ENCODE results near the gene ATXN3.
A peak's percentile ranks its signal among the peaks of the same experiment; 100 is the strongest.

ATXN3 gene

DNA sequence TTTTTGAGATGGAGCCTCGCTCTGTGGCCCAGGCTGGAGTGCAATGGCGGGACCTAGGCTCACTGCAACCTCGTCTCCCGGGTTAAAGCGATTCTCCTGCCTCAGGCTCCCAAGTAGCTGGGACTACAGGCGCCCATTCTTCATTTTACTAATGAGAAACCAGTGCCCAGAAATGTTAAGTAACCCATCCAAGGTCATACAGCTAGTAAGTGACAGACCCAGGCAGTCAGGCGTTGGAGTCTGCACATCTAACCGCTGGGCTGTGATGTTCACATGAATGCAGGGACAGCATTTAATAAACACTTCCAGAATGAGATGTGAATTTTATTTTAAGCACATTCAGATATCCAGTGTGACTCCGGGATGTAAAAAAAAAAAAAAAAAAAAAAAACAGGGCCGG lies 65.2 kb downstream of the ATXN3 start:
- Histone ChIP-seq H3K4me3 (IDR thresholded peaks at IDR 0.05; ENCODE audit: insufficient read depth, low read depth, low read length) (no peak overlapping the region), H3K9ac (no peak overlapping the region), H3K4me1 (ENCODE audit: low read depth, poor library complexity, severe bottlenecking) (peaks cover 8% of the 10 kb centered on the region), H4K20me1 (ENCODE audit: insufficient read depth) (no peaks in the 10 kb centered on the region), H3K36me3 (ENCODE audit: insufficient read depth) (no peaks in the 10 kb centered on the region), H2AFZ (ENCODE audit: low read depth) (peak overlapping the region; percentile 86; the same call in 1 of the 2 replicates), H3K27ac (no peak overlapping the region; the same call in 1 of the 2 replicates), H3K27me3 (ENCODE audit: insufficient read depth, low read depth) (no peaks in the 10 kb centered on the region), H3K4me2 (peak overlapping the region; percentile 86), H3K79me2 (ENCODE audit: insufficient read depth, low read depth) (peaks cover 36% of the 10 kb centered on the region)
- TF ChIP-seq, protein P1, sequence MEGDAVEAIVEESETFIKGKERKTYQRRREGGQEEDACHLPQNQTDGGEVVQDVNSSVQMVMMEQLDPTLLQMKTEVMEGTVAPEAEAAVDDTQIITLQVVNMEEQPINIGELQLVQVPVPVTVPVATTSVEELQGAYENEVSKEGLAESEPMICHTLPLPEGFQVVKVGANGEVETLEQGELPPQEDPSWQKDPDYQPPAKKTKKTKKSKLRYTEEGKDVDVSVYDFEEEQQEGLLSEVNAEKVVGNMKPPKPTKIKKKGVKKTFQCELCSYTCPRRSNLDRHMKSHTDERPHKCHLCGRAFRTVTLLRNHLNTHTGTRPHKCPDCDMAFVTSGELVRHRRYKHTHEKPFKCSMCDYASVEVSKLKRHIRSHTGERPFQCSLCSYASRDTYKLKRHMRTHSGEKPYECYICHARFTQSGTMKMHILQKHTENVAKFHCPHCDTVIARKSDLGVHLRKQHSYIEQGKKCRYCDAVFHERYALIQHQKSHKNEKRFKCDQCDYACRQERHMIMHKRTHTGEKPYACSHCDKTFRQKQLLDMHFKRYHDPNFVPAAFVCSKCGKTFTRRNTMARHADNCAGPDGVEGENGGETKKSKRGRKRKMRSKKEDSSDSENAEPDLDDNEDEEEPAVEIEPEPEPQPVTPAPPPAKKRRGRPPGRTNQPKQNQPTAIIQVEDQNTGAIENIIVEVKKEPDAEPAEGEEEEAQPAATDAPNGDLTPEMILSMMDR (conservative IDR thresholded peaks at IDR 0.05; ENCODE audit: low read depth, low read length), result no peak

DNA sequence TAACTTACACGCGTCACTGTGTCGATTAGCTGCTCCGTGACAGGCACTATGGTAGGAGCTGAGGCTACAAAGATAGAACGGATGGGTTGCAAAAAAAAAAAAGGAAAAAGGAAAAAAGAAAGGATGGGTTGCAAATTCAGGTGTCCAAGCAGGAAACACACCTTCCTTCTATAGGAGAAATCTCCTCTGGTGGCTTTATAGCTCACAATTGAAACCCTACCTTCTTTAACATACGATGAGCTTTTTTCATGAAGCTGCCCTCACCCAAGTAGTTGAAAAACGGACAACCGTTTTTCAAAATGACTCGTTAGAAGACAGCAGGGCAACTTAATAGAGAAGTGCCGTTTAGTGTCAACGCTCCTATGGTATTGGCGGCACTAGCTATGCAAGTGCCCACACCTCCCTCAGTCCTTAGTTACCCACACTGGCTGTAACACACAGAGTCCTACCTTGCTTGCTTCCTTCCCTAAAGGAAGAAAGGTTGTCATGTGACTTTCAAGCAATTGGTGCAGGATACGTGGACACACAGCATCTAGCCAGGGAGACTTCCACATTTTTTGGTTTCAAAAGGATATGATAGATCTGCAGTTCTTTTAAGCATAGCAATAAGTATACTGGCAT lies 65.8 kb downstream of the ATXN3 start:
- peaks cover 8% of the 10 kb centered on the region for H3K4me1 ChIP-seq (ENCODE audit: low read depth, poor library complexity, severe bottlenecking)
- peak overlapping the region; percentile 89 for H3K9ac ChIP-seq
- H3K4me3 ChIP-seq (IDR thresholded peaks at IDR 0.05; ENCODE audit: insufficient read depth, low read depth, low read length), result no peak overlapping the region
- no peaks in the 10 kb centered on the region for H4K20me1 ChIP-seq (ENCODE audit: insufficient read depth)
- H3K27ac ChIP-seq, result peak overlapping the region; percentile 74
- peak overlapping the region; percentile 86 for H3K4me2 ChIP-seq
- no peaks in the 10 kb centered on the region for H3K36me3 ChIP-seq (ENCODE audit: insufficient read depth)
- H3K27me3 ChIP-seq (ENCODE audit: insufficient read depth, low read depth), result no peaks in the 10 kb centered on the region
- H2AFZ ChIP-seq (ENCODE audit: low read depth), result peak overlapping the region; percentile 86
- TF ChIP-seq, protein P1 (conservative IDR thresholded peaks at IDR 0.05; ENCODE audit: low read depth, low read length), result no peak
- peaks cover 42% of the 10 kb centered on the region for H3K79me2 ChIP-seq (ENCODE audit: insufficient read depth, low read depth)

DNA sequence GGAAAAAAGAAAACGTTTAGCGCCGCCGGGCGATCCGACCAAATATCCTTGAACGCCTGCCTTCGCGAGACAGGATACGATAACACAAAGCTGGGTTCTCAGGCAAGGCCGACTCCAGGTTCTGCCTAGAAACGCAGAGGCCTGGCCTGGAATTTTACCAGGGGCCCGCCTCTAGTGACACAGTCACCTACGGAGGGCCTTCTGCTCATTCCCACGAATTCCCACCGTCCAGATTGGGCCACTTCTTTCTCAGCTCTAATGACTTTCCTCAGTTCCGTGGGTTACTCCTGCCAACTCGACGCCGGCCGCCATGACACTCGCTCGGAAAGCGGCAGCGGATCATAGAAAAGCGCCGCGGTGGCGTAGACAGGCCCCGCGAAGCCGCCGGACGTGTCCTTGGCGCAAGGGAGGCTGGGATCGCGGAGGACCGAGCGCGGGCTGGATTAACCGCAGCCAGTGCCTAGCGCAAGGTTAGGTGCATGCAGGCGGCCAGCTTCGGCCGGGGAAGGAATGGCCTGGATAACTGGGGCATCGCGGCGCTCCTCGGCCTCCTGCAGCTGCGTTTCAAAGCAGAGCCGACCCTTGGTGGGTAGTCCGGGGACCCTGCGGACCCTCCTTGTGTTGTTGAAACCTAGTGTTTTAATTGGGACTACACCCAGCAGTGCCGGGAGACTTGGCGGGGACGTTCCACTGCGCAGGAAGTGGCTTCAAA lies 66.5 kb downstream of the ATXN3 start, which contains the start of gene TRIP11:
TSS of gene TRIP11 (minus strand) at position 341 of the 712 bp plus-strand sequence. CDS start 374 bp downstream, outside the sequence.
- no peaks in the 10 kb centered on the region for H3K36me3 ChIP-seq (ENCODE audit: insufficient read depth)
- H3K9ac ChIP-seq, result peak within 1 kb of the TSS; percentile 89
- peak within 1 kb of the TSS; percentile 86 for H3K4me2 ChIP-seq
- H3K27me3 ChIP-seq (ENCODE audit: insufficient read depth, low read depth), result no peaks in the 10 kb centered on the region
- H3K79me2 ChIP-seq (ENCODE audit: insufficient read depth, low read depth), result peaks cover 42% of the 10 kb centered on the region
- peaks cover 8% of the 10 kb centered on the region for H3K4me1 ChIP-seq (ENCODE audit: low read depth, poor library complexity, severe bottlenecking)
- H3K4me3 ChIP-seq (IDR thresholded peaks at IDR 0.05; ENCODE audit: insufficient read depth, low read depth, low read length), result no peak within 1 kb of the TSS
- H2AFZ ChIP-seq (ENCODE audit: low read depth), result peak within 1 kb of the TSS; percentile 86
- peak within 1 kb of the TSS; percentile 74 for H3K27ac ChIP-seq
- no peaks in the 10 kb centered on the region for H4K20me1 ChIP-seq (ENCODE audit: insufficient read depth)
- TF ChIP-seq, protein P1 (conservative IDR thresholded peaks at IDR 0.05; ENCODE audit: low read depth, low read length), result no peak

DNA sequence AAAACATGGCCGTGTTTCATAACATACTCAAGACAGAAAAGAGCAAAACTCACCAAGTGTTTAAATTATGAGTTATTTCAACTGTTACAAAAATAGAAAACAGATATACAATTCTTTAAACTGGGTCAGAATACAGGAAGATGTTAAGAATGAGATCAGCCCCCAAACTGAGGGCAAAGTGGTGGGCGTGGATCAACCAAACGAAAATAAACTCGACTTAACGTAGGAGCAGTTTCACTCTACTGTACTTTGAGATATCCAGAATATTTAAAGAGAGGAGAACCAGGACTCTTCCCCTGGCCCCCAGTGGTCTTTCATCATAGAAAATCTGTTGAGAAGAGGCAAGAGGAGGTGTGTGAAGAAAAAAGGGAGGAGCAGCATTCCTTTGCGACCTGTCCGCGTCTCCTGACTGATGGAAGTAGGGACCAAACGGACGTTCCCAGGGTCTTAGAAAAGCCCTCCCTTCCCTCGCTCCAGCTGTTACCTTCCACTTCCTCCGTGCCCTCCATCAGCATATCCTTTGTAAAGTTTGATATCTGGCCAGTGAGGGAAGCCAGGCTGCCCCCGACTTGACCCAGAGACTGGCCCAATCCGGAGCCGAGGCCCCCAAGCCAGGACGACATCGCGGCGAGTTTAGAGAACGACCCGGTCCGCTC lies 67.2 kb downstream of the ATXN3 start:
- peak overlapping the region; percentile 86 for H2AFZ ChIP-seq (ENCODE audit: low read depth)
- H3K27me3 ChIP-seq (ENCODE audit: insufficient read depth, low read depth), result no peaks in the 10 kb centered on the region
- peak overlapping the region; percentile 89 for H3K9ac ChIP-seq
- TF ChIP-seq, protein P1 (conservative IDR thresholded peaks at IDR 0.05; ENCODE audit: low read depth, low read length), result no peak
- H3K4me2 ChIP-seq, result peak overlapping the region; percentile 84
- H4K20me1 ChIP-seq (ENCODE audit: insufficient read depth), result no peaks in the 10 kb centered on the region
- H3K4me3 ChIP-seq (IDR thresholded peaks at IDR 0.05; ENCODE audit: insufficient read depth, low read depth, low read length), result no peak overlapping the region
- H3K4me1 ChIP-seq (ENCODE audit: low read depth, poor library complexity, severe bottlenecking), result peaks cover 8% of the 10 kb centered on the region
- H3K27ac ChIP-seq, result peak overlapping the region; percentile 74
- peaks cover 42% of the 10 kb centered on the region for H3K79me2 ChIP-seq (ENCODE audit: insufficient read depth, low read depth)
- H3K36me3 ChIP-seq (ENCODE audit: insufficient read depth), result no peaks in the 10 kb centered on the region

All from KMS-11 (cell line).